Measurements from ENCODE around the gene TNFRSF17.

Gene TNFRSF17

GRCh38 chr16:12009462-12009861, 44.5 kb downstream of the TNFRSF17 start:
- no peak for FAIRE-seq

- FAIRE-seq: no peak
Observed at GRCh38 chr16:12009922-12010321, 44.9 kb downstream of the TNFRSF17 start.

GRCh38 chr16:12010388-12011251, 45.6 kb downstream of the TNFRSF17 start:
- no peak for FAIRE-seq

GRCh38 chr16:12011565-12011964, 46.6 kb downstream of the TNFRSF17 start:
- FAIRE-seq: no peak

DNA sequence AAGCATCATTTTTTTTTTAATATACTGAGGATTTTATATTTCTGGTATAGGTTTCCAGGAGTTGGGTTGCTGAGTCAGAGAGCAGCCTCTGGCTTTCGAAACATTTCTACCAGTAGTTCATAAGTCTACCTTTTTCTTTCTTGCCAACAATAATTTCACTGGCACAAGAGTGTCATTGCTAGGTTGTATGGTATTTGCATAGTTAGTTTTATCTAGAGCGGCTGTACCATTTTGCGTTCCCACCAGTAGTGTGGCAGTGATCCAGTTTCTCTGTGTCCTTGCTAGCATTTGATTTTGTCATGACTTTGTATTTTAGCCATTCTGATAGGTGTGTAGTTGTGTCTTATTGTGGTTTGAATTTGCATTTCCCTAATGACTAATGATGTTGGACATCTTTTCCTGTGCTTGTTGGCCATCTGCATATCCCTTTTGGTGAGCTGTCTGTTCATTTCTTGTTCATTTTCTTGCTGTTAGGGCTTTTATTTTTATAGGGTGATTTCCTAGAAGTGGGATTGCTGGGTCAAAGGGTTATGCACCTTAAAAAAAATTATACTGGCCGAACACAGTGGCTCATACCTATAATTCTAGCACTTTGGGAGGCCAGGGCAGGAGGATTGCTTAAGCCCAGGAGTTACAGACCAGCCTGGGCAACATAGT, 51.4 kb downstream of the TNFRSF17 start:
- no peak for FAIRE-seq

- no peak for FAIRE-seq
Observed at GRCh38 chr16:12017558-12017957, 52.5 kb downstream of the TNFRSF17 start.

Measured in endometrium (tissue), 2 donors.